HepG2 (cell line): ENCODE data around the gene RUSC1. TPM values are rescaled to one million over a fixed set of nuclear protein-coding genes. Genes with fewer than 3 reads are reported as not detected.

Source experiments
- EP300 ChIP-seq, 3 experiments: sonication (generic) in 1 of 3; formaldehyde crosslinking in 1 of 3; IDR thresholded peaks; 2 replicates each; pipeline versions ENCODE4 v1.5.1 to v1.6.1; 2011 to 2020; ENCODE audit warnings: low read depth in 2 of 3, low read length in 2 of 3, borderline replicate concordance in 1 of 3, improper control_type of control experiment in 1 of 3, mild to moderate bottlenecking in 1 of 3, missing genetic modification reagents in 1 of 3, moderate library complexity in 1 of 3
- ESRRA ChIP-seq: sonication (generic); formaldehyde crosslinking; IDR thresholded peaks from 2 replicates; pipeline ENCODE4 v1.5.1; 2020; ENCODE audit warnings: mild to moderate bottlenecking, low read depth, missing genetic modification reagents
- FOXA3 ChIP-seq: IDR thresholded peaks from 2 replicates; pipeline ENCODE4 v1.6.1; 2016; ENCODE audit warnings: missing genetic modification reagents, missing compliant biosample characterization
- GATAD2A ChIP-seq: IDR thresholded peaks from 2 replicates; pipeline ENCODE4 v1.6.1; 2016
- PHB2 ChIP-seq: fragments of 450-650 bp; IDR thresholded peaks from 2 replicates; pipeline ENCODE4 v1.6.1; 2018; ENCODE audit not compliant: partially characterized antibody
- RARG ChIP-seq: sonication (generic); formaldehyde crosslinking; IDR thresholded peaks from 2 replicates; pipeline ENCODE4 v1.4.0; 2020; ENCODE audit warnings: low read depth, mild to moderate bottlenecking, missing genetic modification reagents
- RXRA ChIP-seq: sonication (generic); formaldehyde crosslinking; IDR thresholded peaks from 2 replicates; pipeline ENCODE4 v1.5.1; 2020; ENCODE audit warnings: missing genetic modification reagents
- SMC3 ChIP-seq: IDR thresholded peaks from 2 replicates; pipeline ENCODE4 v1.6.1; 2011; ENCODE audit warnings: low read length, improper control_type of control experiment
- STAG1 ChIP-seq: sonication (generic); formaldehyde crosslinking; IDR thresholded peaks from 2 replicates; pipeline ENCODE4 v1.4.0; 2020; ENCODE audit warnings: missing genetic modification reagents
- TGIF2 ChIP-seq: IDR thresholded peaks from 2 replicates; pipeline ENCODE4 v1.6.1; 2016; ENCODE audit warnings: control low read depth, missing compliant biosample characterization
- THAP11 ChIP-seq: IDR thresholded peaks from 2 replicates; pipeline ENCODE4 v1.6.1; 2016; ENCODE audit warnings: missing biosample characterization, missing genetic modification reagents
- ZFP41 ChIP-seq: sonication (generic); formaldehyde crosslinking; IDR thresholded peaks from 2 replicates; pipeline ENCODE4 v1.4.0; 2020; ENCODE audit warnings: mild to moderate bottlenecking, missing genetic modification reagents, borderline replicate concordance
- ZNF235 ChIP-seq: sonication (generic); formaldehyde crosslinking; IDR thresholded peaks from 2 replicates; pipeline ENCODE4 v1.8.1; 2023; ENCODE audit warnings: mild to moderate bottlenecking, missing genetic modification reagents, borderline replicate concordance
- ZNF317 ChIP-seq: sonication (generic); formaldehyde crosslinking; IDR thresholded peaks from 2 replicates; pipeline ENCODE4 v1.5.0; 2020; ENCODE audit warnings: mild to moderate bottlenecking, missing genetic modification reagents
- ZNF691 ChIP-seq: sonication (generic); formaldehyde crosslinking; IDR thresholded peaks from 2 replicates; pipeline ENCODE4 v1.4.0; 2020; ENCODE audit warnings: missing genetic modification reagents, low read depth, mild to moderate bottlenecking, borderline replicate concordance
- ZNF768 ChIP-seq: sonication (generic); formaldehyde crosslinking; IDR thresholded peaks from 2 replicates; pipeline ENCODE4 v1.4.0; 2020; ENCODE audit warnings: missing genetic modification reagents
- polyA plus RNA-seq, 8 experiments: library from polyadenylated mRNA; depleted of rRNA in 3 of 8; stranded (reverse) in 7 of 8; unstranded in 1 of 8; fragments of >200 nt; fragmentation: Illumina TruSeq in 4 of 8; extraction: Trizol in 4 of 8; gene quantifications; 2 replicates each; pipeline versions ENCODE4 v1.2.1 to v1.2.3, GENCODE V29; 2011 to 2016; ENCODE audit warnings: low read depth in 4 of 8, missing spikeins in 1 of 8, mixed read lengths in 1 of 8; ENCODE audit not compliant: insufficient read depth in 1 of 8
- total RNA-seq, 5 experiments: library from RNA; depleted of rRNA; stranded (reverse); fragments of >200 nt; fragmentation: Illumina TruSeq; extraction: Trizol; gene quantifications; 2 replicates each; pipeline ENCODE4 v1.2.3, GENCODE V29; 2016; ENCODE audit warnings: low read depth in 1 of 5
- TF ChIP-seq, protein P1 (sequence below): sonication (generic); formaldehyde crosslinking; IDR thresholded peaks from 2 replicates; pipeline ENCODE4 v1.4.0; 2020; ENCODE audit warnings: missing genetic modification reagents
- TF ChIP-seq, protein P2 (sequence below): sonication (generic); formaldehyde crosslinking; IDR thresholded peaks from 2 replicates; pipeline ENCODE4 v1.8.1; 2022; ENCODE audit warnings: mild to moderate bottlenecking, missing genetic modification reagents
- TF ChIP-seq, protein P3 (sequence below): IDR thresholded peaks from 2 replicates; pipeline ENCODE4 v1.6.1; 2012; ENCODE audit warnings: inconsistent platforms
- TF ChIP-seq, protein P4 (sequence below): sonication (generic); formaldehyde crosslinking; IDR thresholded peaks from 2 replicates; pipeline ENCODE4 v1.8.0; 2022; ENCODE audit warnings: mild to moderate bottlenecking, missing genetic modification reagents, moderate library complexity
- TF ChIP-seq, protein P5 (sequence below): sonication (generic); formaldehyde crosslinking; IDR thresholded peaks from 2 replicates; pipeline ENCODE4 v1.4.0; 2020; ENCODE audit warnings: missing genetic modification reagents
- TF ChIP-seq, protein P6 (sequence below): IDR thresholded peaks from 2 replicates; pipeline ENCODE4 v1.6.1; 2016

RUSC1 gene
- total and polyA plus RNA-seq, 2 of the 13 experiments (the other 11 are each of a cell fraction or from before 2014, with no cell fraction given): 18.7 to 20.4 TPM

- TF ChIP-seq ZFP41 (CRISPR knock-in tag) (no peak), ZNF317 (CRISPR knock-in tag) (no peak), FOXA3 (CRISPR knock-in tag) (0 out of 2 replicates have a peak, but pooled peaks have one; percentile 35), EP300 (IDR thresholded peaks at IDR 0.05; ENCODE audit: low read depth in 2 of 2, low read length in 2 of 2) (no peak), EP300 (CRISPR knock-in tag; IDR thresholded peaks at IDR 0.05; ENCODE audit: borderline replicate concordance) (no peak), GATAD2A (CRISPR knock-in tag) (peak; percentile 54), SMC3 (peak; percentile 79), TGIF2 (CRISPR knock-in tag) (no peak), RARG (CRISPR knock-in tag) (no peak), PHB2 (no peak), ESRRA (CRISPR knock-in tag) (peak; percentile 54; the same call in 1 of the 2 replicates), ZNF691 (CRISPR knock-in tag) (no peak), STAG1 (CRISPR knock-in tag) (peak; percentile 85), ZNF235 (CRISPR knock-in tag) (no peak), RXRA (CRISPR knock-in tag) (no peak), THAP11 (CRISPR knock-in tag) (peak; percentile 79), ZNF768 (CRISPR knock-in tag) (no peak)
- TF ChIP-seq, protein P1, sequence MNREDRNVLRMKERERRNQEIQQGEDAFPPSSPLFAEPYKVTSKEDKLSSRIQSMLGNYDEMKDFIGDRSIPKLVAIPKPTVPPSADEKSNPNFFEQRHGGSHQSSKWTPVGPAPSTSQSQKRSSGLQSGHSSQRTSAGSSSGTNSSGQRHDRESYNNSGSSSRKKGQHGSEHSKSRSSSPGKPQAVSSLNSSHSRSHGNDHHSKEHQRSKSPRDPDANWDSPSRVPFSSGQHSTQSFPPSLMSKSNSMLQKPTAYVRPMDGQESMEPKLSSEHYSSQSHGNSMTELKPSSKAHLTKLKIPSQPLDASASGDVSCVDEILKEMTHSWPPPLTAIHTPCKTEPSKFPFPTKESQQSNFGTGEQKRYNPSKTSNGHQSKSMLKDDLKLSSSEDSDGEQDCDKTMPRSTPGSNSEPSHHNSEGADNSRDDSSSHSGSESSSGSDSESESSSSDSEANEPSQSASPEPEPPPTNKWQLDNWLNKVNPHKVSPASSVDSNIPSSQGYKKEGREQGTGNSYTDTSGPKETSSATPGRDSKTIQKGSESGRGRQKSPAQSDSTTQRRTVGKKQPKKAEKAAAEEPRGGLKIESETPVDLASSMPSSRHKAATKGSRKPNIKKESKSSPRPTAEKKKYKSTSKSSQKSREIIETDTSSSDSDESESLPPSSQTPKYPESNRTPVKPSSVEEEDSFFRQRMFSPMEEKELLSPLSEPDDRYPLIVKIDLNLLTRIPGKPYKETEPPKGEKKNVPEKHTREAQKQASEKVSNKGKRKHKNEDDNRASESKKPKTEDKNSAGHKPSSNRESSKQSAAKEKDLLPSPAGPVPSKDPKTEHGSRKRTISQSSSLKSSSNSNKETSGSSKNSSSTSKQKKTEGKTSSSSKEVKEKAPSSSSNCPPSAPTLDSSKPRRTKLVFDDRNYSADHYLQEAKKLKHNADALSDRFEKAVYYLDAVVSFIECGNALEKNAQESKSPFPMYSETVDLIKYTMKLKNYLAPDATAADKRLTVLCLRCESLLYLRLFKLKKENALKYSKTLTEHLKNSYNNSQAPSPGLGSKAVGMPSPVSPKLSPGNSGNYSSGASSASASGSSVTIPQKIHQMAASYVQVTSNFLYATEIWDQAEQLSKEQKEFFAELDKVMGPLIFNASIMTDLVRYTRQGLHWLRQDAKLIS (CRISPR knock-in tag): no peak
- TF ChIP-seq, protein P2, sequence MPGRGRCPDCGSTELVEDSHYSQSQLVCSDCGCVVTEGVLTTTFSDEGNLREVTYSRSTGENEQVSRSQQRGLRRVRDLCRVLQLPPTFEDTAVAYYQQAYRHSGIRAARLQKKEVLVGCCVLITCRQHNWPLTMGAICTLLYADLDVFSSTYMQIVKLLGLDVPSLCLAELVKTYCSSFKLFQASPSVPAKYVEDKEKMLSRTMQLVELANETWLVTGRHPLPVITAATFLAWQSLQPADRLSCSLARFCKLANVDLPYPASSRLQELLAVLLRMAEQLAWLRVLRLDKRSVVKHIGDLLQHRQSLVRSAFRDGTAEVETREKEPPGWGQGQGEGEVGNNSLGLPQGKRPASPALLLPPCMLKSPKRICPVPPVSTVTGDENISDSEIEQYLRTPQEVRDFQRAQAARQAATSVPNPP (CRISPR knock-in tag): no peak
- TF ChIP-seq, protein P3, sequence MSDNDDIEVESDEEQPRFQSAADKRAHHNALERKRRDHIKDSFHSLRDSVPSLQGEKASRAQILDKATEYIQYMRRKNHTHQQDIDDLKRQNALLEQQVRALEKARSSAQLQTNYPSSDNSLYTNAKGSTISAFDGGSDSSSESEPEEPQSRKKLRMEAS: peak; percentile 58; the same call in 1 of the 2 replicates
- TF ChIP-seq, protein P4, sequence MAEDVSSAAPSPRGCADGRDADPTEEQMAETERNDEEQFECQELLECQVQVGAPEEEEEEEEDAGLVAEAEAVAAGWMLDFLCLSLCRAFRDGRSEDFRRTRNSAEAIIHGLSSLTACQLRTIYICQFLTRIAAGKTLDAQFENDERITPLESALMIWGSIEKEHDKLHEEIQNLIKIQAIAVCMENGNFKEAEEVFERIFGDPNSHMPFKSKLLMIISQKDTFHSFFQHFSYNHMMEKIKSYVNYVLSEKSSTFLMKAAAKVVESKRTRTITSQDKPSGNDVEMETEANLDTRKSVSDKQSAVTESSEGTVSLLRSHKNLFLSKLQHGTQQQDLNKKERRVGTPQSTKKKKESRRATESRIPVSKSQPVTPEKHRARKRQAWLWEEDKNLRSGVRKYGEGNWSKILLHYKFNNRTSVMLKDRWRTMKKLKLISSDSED (CRISPR knock-in tag): no peak
- TF ChIP-seq, protein P5, sequence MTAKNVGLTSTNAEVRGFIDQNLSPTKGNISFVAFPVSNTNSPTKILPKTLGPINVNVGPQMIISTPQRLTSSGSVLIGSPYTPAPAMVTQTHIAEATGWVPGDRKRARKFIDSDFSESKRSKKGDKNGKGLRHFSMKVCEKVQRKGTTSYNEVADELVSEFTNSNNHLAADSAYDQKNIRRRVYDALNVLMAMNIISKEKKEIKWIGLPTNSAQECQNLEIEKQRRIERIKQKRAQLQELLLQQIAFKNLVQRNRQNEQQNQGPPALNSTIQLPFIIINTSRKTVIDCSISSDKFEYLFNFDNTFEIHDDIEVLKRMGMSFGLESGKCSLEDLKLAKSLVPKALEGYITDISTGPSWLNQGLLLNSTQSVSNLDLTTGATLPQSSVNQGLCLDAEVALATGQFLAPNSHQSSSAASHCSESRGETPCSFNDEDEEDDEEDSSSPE (CRISPR knock-in tag): no peak
- TF ChIP-seq, protein P6, sequence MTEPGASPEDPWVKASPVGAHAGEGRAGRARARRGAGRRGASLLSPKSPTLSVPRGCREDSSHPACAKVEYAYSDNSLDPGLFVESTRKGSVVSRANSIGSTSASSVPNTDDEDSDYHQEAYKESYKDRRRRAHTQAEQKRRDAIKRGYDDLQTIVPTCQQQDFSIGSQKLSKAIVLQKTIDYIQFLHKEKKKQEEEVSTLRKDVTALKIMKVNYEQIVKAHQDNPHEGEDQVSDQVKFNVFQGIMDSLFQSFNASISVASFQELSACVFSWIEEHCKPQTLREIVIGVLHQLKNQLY: 0 out of 2 replicates have a peak, but pooled peaks have one; percentile 29
Observed at GRCh38 chr1:155307247-155307740, 13.4 kb upstream of the RUSC1 start (continued).
